ENCODE data around the gene MTIF2.

DNA sequence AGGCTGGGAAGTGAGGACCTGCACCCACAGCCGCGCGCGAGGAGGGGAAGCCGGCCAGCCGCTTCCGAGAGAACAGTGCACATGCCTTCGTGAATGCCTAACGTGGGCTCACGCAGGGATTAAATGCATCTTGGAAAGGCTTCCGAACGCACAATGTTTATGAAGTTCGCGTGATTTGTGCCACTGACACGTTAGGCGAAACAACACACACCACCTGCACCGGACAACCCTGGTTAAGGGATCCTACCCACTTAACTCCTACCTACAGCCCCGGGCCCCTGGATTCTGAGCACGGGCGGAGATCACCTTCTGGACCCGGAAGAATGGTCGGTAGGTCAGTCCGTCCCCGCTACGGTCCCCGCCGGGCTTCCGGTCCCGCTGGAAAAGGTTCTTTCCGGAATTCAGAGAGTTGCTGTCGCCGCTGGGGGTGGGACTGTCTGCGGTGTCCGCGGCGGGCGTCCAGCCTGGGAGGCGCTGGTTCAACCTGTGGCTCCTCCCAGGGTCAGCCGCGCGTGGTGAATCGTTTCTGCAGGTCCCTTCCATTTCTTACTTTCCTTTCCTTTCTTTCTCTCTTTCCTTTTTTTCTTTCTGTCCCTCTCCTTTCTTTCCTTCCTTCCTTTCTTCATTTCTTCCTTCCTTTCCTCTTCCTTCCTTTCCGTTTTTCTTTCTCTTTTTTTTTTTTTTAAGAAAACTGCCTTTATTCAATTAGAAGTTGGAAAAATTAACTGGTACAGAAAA lies at the start of gene MTIF2:
- peak; percentile 87 for TF ChIP-seq POLR2A (IDR thresholded peaks at IDR 0.05)
- TF ChIP-seq, protein P1, sequence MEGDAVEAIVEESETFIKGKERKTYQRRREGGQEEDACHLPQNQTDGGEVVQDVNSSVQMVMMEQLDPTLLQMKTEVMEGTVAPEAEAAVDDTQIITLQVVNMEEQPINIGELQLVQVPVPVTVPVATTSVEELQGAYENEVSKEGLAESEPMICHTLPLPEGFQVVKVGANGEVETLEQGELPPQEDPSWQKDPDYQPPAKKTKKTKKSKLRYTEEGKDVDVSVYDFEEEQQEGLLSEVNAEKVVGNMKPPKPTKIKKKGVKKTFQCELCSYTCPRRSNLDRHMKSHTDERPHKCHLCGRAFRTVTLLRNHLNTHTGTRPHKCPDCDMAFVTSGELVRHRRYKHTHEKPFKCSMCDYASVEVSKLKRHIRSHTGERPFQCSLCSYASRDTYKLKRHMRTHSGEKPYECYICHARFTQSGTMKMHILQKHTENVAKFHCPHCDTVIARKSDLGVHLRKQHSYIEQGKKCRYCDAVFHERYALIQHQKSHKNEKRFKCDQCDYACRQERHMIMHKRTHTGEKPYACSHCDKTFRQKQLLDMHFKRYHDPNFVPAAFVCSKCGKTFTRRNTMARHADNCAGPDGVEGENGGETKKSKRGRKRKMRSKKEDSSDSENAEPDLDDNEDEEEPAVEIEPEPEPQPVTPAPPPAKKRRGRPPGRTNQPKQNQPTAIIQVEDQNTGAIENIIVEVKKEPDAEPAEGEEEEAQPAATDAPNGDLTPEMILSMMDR (IDR thresholded peaks at IDR 0.05): peak in 1 of 5 experiments; percentile 18
- TF ChIP-seq POLR2AphosphoS5 (IDR thresholded peaks at IDR 0.05): peak; percentile 60 to 87 (median 86)
- TF ChIP-seq EP300 (IDR thresholded peaks at IDR 0.05; ENCODE audit: low read depth): no peak

Data from transverse colon (tissue), 4 donors.